Endothelial cell of umbilical vein (primary cell): ENCODE results near the gene PTPN3. TPM values are rescaled to one million over a fixed set of nuclear protein-coding genes. Genes with fewer than 3 reads are reported as not detected.

Experiments
- BruUV-seq: library from RNA; stranded (reverse); fragments of 400-500 nt; replicated peaks from 2 replicates; lab custom pipeline; 2021; lab: Mats Ljungman, UMichigan
- CTCF ChIA-PET: fragments of 300-600, 350-600 bp; sonication (Branson Sonifier 250); formaldehyde crosslinking; loops from one replicate; lab custom pipeline; 2021; ENCODE audit warnings: antibody characterized with exemption, inconsistent platforms; lab: Charles Lee
- POLR2A ChIA-PET: fragments of 300-600, 350-600 bp; sonication (Branson Sonifier 250); formaldehyde crosslinking; loops from one replicate; lab custom pipeline; 2021; ENCODE audit warnings: antibody characterized with exemption, inconsistent platforms; lab: Charles Lee
- DNase-seq: peaks from one replicate; pipeline ENCODE4 v3.0.0-alpha.2; 2011; ENCODE audit warnings: low read depth, low spot score
- FAIRE-seq: peaks from 2 replicates; lab custom pipeline; 2011; peaks lifted over from hg19 to GRCh38; lab: Jason Lieb, UNC
- H2AFZ ChIP-seq: 2 replicates; pipeline ENCODE4 v1.6.0; 2012; ENCODE audit warnings: low read depth, low read length, control low read depth, inconsistent platforms
- H3K27ac ChIP-seq: 2 replicates; pipeline ENCODE4 v1.5.1; 2011; ENCODE audit warnings: low read depth, mild to moderate bottlenecking, control low read depth, low read length, moderate library complexity; ENCODE audit not compliant: insufficient read depth
- H3K27me3 ChIP-seq, 2 experiments: 2 replicates each; pipeline versions ENCODE4 v1.6.0 to v1.6.1; 2011; ENCODE audit warnings: low read length in 2 of 2, mixed read lengths in 1 of 2; ENCODE audit not compliant: control insufficient read depth in 2 of 2, insufficient read depth in 2 of 2
- H3K36me3 ChIP-seq, 2 experiments: 2 replicates in 1 of 2; 3 replicates in 1 of 2; pipeline ENCODE4 v1.5.1; 2011; ENCODE audit warnings: low read length in 2 of 2, mild to moderate bottlenecking in 1 of 2, moderate library complexity in 1 of 2; ENCODE audit not compliant: control insufficient read depth in 2 of 2, insufficient read depth in 2 of 2; ENCODE audit errors: extremely low read depth in 1 of 2
- H3K4me1 ChIP-seq: 3 replicates; pipeline ENCODE4 v1.5.1; 2011; ENCODE audit warnings: mild to moderate bottlenecking, low read length; ENCODE audit not compliant: control insufficient read depth, insufficient read depth; ENCODE audit errors: extremely low read depth
- H3K4me2 ChIP-seq: 2 replicates; pipeline ENCODE4 v1.6.1; 2011; ENCODE audit warnings: low read length, control low read depth, mixed read lengths; ENCODE audit not compliant: insufficient read depth
- H3K4me3 ChIP-seq, 3 experiments: fragments of 200-600 bp in 1 of 3; sonication (generic), shearing (Covaris generic) in 1 of 3; replicated peaks in 1 of 3; 2 replicates each; pipeline ENCODE4 v1.5.1; 2011 to 2016; ENCODE audit warnings: control low read depth in 3 of 3, low read length in 3 of 3, mild to moderate bottlenecking in 2 of 3, inconsistent platforms in 1 of 3, low read depth in 1 of 3, moderate library complexity in 1 of 3; ENCODE audit not compliant: insufficient read depth in 1 of 3
- H3K79me2 ChIP-seq: 2 replicates; pipeline ENCODE4 v1.6.0; 2012; ENCODE audit warnings: low read length, inconsistent platforms; ENCODE audit not compliant: control insufficient read depth, insufficient read depth
- H3K9ac ChIP-seq: replicated peaks from 2 replicates; pipeline ENCODE3; 2011; ENCODE audit warnings: low read length, control low read depth; ENCODE audit not compliant: insufficient read depth; ENCODE audit errors: extremely low read depth
- H3K9me1 ChIP-seq: replicated peaks from 3 replicates; pipeline ENCODE4 v1.6.0; 2011; ENCODE audit warnings: mild to moderate bottlenecking, low read length; ENCODE audit not compliant: control insufficient read depth, insufficient read depth; ENCODE audit errors: extremely low read depth
- H3K9me3 ChIP-seq: replicated peaks from 2 replicates; pipeline ENCODE4 v1.5.1; 2012; ENCODE audit warnings: low read length, inconsistent platforms; ENCODE audit not compliant: control insufficient read depth, insufficient read depth
- H4K20me1 ChIP-seq: replicated peaks from 2 replicates; pipeline ENCODE3; 2011; ENCODE audit warnings: mild to moderate bottlenecking, low read length; ENCODE audit not compliant: control insufficient read depth, insufficient read depth; ENCODE audit errors: extremely low read depth
- CTCF ChIP-seq, 2 donors: IDR thresholded peaks; 1 replicate in 1 of 2; 2 replicates in 1 of 2; pipeline ENCODE4 v1.5.1; 2011; ENCODE audit warnings: low read length in 2 of 2, mild to moderate bottlenecking in 2 of 2, moderate library complexity in 2 of 2, control low read depth in 1 of 2, inconsistent platforms in 1 of 2, low read depth in 1 of 2; ENCODE audit not compliant: insufficient read depth in 1 of 2; ENCODE audit errors: extremely low read depth in 1 of 2
- EZH2 ChIP-seq: IDR thresholded peaks from 2 replicates; pipeline ENCODE4 v1.6.1; 2012; ENCODE audit warnings: borderline replicate concordance, low read depth, mild to moderate bottlenecking, moderate library complexity, low read length, inconsistent platforms; ENCODE audit not compliant: severe bottlenecking
- FOS ChIP-seq: IDR thresholded peaks from 2 replicates; pipeline ENCODE4 v1.6.1; 2011; ENCODE audit warnings: mild to moderate bottlenecking, low read length, moderate library complexity, borderline replicate concordance; ENCODE audit not compliant: insufficient read depth
- GATA2 ChIP-seq: IDR thresholded peaks from 2 replicates; pipeline ENCODE4 v1.7.0; 2011; ENCODE audit warnings: low read depth, mild to moderate bottlenecking, moderate library complexity, mixed read lengths, low read length; ENCODE audit not compliant: insufficient read length, insufficient read depth
- JUN ChIP-seq: IDR thresholded peaks from 2 replicates; pipeline ENCODE4 v1.6.1; 2011; ENCODE audit warnings: borderline replicate concordance, low read depth; ENCODE audit not compliant: insufficient read length, insufficient read depth
- MAX ChIP-seq: IDR thresholded peaks from 2 replicates; pipeline ENCODE4 v1.6.1; 2011; ENCODE audit not compliant: insufficient read depth, insufficient read length
- MYC ChIP-seq: IDR thresholded peaks from one replicate; pipeline ENCODE4 v1.6.1; 2011; ENCODE audit warnings: mild to moderate bottlenecking, low read depth, low read length
- POLR2A ChIP-seq: IDR thresholded peaks from 2 replicates; pipeline ENCODE4 v1.6.1; 2012; ENCODE audit warnings: low read depth, mild to moderate bottlenecking, control low read depth, low read length
- POLR2AphosphoS5 ChIP-seq: IDR thresholded peaks from 2 replicates; pipeline ENCODE4 v1.6.1; 2012; ENCODE audit warnings: low read depth, mild to moderate bottlenecking, control low read depth, low read length, moderate library complexity; ENCODE audit not compliant: insufficient read depth
- dilution Hi-C: fragments of 300-500 bp; cut with MboI; formaldehyde crosslinking; loops from one replicate; pipeline ENCODE4 v1.15.0; 2019; ENCODE audit warnings: low sequenced_read_pairs; ENCODE audit not compliant: extremely low pct_ligation_motif_present
- intact Hi-C: fragments of 100-400 bp; cut with micrococcal nuclease; formaldehyde crosslinking; loops from one replicate; pipeline ENCODE4 v1.10.0; 2022
- polyA plus RNA-seq, 4 experiments: library from polyadenylated mRNA; depleted of rRNA in 3 of 4; stranded (reverse) in 3 of 4; unstranded in 1 of 4; fragments of >200 nt; gene quantifications; 2 replicates each; pipeline versions ENCODE4 v1.2.1 to v1.2.3, GENCODE V29; 2011 to 2012; ENCODE audit warnings: missing spikeins in 1 of 4
- total RNA-seq: library from RNA; stranded (reverse); gene quantifications from 2 replicates; pipeline ENCODE4 v1.2.3, GENCODE V29; 2021

PTPN3 gene
- total and polyA plus RNA-seq, 2 donors (not counting 3 experiments of a cell fraction or from before 2014, with no cell fraction given) = 0.01 TPM; not detected in 1

GRCh38 chr9:109349421-109349846 lies 148.7 kb downstream of the PTPN3 start:
- Histone ChIP-seq H3K36me3 (no peaks in the 10 kb centered on the region), H3K9me1 (no peaks in the 10 kb centered on the region), H3K4me2 (no peak overlapping the region), H3K27me3 (no peaks in the 10 kb centered on the region), H3K79me2 (no peaks in the 10 kb centered on the region), H2AFZ (no peak overlapping the region), H3K27ac (no peak overlapping the region), H3K9ac (no peak overlapping the region), H3K4me3 (no peak overlapping the region), H4K20me1 (no peaks in the 10 kb centered on the region), H3K9me3 (no peaks in the 10 kb centered on the region), H3K4me1 (no peaks in the 10 kb centered on the region)
- intact Hi-C loops = no loop called here
- no peak for FAIRE-seq
- CTCF ChIA-PET = no interaction called here
- no TSS peak for BruUV-seq
- TF ChIP-seq MYC = no peak
- no peak for TF ChIP-seq POLR2A
- TF ChIP-seq GATA2 = no peak
- TF ChIP-seq JUN = no peak
- TF ChIP-seq EZH2 = no peak
- no peak for TF ChIP-seq MAX
- no peak for TF ChIP-seq POLR2AphosphoS5
- no peak for TF ChIP-seq CTCF (IDR thresholded peaks at IDR 0.05; ENCODE audit: extremely low read depth in 1 of 2, insufficient read depth in 1 of 2, low read depth in 1 of 2, low read length in 2 of 2)
- TF ChIP-seq FOS = no peak
- dilution Hi-C loops = no loop called here
- DNase-seq = no peak
- POLR2A ChIA-PET = interaction anchor here (0.6 kb wide), 1 partner anchor 9 kb away, joined by 10 read pairs; no protein-coding TSS in a partner anchor
